ENCODE results near the gene CLEC10A.
"Not testable (repeated sequence)": the region's sequence is repeated elsewhere in the genome, so short reads cannot be mapped to it uniquely, and the experiment has no call there.

CLEC10A gene

DNA sequence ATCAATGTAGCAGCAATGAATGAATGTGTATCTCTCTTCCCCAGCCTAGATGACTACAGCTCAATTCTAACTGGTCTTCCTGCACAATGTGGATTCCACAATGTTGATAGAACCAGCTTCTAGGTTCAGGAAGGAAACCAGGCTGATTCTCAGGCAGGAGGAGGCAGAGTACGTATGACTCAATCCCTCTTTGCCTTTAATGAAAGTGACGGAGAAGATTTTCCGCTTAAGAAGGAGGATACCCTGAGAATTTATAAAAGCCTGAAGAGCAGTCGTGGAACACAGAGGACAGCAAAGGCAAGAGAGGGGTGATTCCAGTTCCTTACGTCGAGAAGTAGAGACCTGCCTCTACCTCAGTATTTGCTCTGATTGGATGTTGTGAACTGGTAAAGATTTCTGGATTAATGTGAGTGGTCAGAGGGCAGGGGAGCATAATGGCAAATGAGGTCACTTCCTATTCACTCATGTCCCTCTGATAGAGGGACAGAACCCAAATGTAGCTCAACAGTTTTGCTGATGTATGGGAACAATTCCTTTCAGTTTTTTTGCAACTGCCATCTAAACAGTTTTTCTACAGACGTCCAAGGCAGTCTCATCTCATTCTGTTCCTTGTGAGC is 21.1 kb downstream of the CLEC10A start:
- Histone ChIP-seq H3K4me3 (ENCODE audit: low read depth in 1 of 5, low read length in 5 of 5) (no peak overlapping the region), H3K36me3 (ENCODE audit: control insufficient read depth in 5 of 5, insufficient read depth in 5 of 5, low read length in 5 of 5) (no peaks in the 10 kb centered on the region), H3K27ac (ENCODE audit: low read depth, low read length) (no peak overlapping the region), H3K9me3 (ENCODE audit: control insufficient read depth in 5 of 5, low read length in 5 of 5) (no peaks in the 10 kb centered on the region), H3K4me1 (ENCODE audit: control insufficient read depth in 5 of 5, insufficient read depth in 5 of 5, low read length in 5 of 5) (peaks cover 0 to 7% (median 0%) of the 10 kb centered on the region in 5 donors), H3K9ac (ENCODE audit: low read length in 5 of 5) (no peak overlapping the region), H3K27me3 (ENCODE audit: control insufficient read depth in 5 of 5, insufficient read depth in 4 of 5, low read length in 5 of 5) (peaks cover 0 to 4% (median 0%) of the 10 kb centered on the region in 5 donors)

DNA sequence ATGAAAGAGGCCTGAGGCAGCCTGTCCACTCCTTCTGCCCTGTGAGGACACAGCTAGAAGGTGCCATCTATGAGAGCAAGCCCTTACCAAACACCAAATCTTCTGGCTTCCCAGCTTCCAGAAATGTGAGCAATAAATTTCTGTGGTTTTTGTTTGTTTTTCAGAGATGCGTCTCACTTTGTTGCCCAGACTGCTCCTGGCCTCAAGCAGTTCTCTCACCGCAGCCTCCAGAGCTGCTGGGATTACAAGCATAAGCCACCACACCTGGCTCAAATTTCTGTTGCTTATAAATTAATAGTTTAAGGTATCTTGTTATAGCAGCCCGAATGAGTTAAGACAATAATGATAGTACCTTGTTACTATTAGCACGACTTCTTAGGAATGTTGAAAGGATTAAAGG is 23.7 kb downstream of the CLEC10A start:
- no peak overlapping the region for H3K27ac ChIP-seq (ENCODE audit: low read depth, low read length)
- peaks cover 0 to 9% (median 3%) of the 10 kb centered on the region in 5 donors for H3K4me1 ChIP-seq (ENCODE audit: control insufficient read depth in 5 of 5, insufficient read depth in 5 of 5, low read length in 5 of 5)
- no peaks in the 10 kb centered on the region for H3K9me3 ChIP-seq (ENCODE audit: control insufficient read depth in 5 of 5, low read length in 5 of 5)
- peaks cover 0 to 4% (median 0%) of the 10 kb centered on the region in 5 donors for H3K27me3 ChIP-seq (ENCODE audit: control insufficient read depth in 5 of 5, insufficient read depth in 4 of 5, low read length in 5 of 5)
- H3K36me3 ChIP-seq (ENCODE audit: control insufficient read depth in 5 of 5, insufficient read depth in 5 of 5, low read length in 5 of 5) = no peaks in the 10 kb centered on the region
- no peak overlapping the region for H3K9ac ChIP-seq (ENCODE audit: low read length in 5 of 5)
- no peak overlapping the region for H3K4me3 ChIP-seq (ENCODE audit: low read depth in 1 of 5, low read length in 5 of 5)

DNA sequence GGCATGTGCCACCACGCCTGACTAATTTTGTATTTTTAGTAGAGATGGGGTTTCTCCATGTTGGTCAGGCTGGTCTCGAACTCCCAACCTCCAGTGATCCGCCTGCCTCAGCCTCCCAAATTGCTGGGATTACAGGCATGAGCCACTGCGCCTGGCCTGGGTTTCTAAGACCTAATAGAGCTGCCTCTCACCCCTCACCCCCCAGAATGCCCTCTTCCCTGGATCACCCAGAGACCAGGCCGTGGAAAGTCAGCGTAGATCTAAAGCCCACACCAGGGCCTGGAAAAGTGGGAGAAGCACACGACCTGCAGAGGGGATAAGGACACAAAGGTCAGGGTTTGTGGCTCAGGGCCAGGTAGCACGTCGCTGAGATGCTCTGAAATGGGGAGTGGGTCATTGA is 29.5 kb downstream of the CLEC10A start:
- H3K9me3 ChIP-seq (ENCODE audit: control insufficient read depth in 5 of 5, low read length in 5 of 5); H3K36me3 ChIP-seq (ENCODE audit: control insufficient read depth in 5 of 5, insufficient read depth in 5 of 5, low read length in 5 of 5): not testable (repeated sequence)

DNA sequence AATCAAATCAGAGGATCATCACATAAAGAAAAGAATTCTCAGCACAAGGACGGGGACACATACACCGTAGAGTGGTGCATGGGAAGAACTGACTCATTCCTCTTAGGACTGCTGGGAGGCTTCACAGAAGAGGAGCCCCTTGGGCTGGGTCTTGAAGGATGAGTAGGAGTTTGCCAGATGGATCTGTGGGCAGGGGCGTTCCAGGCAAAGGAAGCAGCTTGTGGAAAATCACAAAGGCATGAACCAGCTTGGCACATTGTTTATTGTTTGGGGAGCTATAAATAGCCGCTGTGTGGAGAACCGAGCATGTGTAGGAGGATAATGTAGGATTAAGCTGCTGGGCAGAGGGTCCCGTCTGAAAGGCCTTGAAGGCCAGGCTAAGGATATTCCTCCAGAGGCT is 31.1 kb downstream of the CLEC10A start:
- peaks cover 4 to 22% (median 16%) of the 10 kb centered on the region in 5 donors for H3K27me3 ChIP-seq (ENCODE audit: control insufficient read depth in 5 of 5, insufficient read depth in 4 of 5, low read length in 5 of 5)
- no peak overlapping the region for H3K9ac ChIP-seq (ENCODE audit: low read length in 5 of 5)
- no peaks in the 10 kb centered on the region for H3K36me3 ChIP-seq (ENCODE audit: control insufficient read depth in 5 of 5, insufficient read depth in 5 of 5, low read length in 5 of 5)
- no peaks in the 10 kb centered on the region for H3K9me3 ChIP-seq (ENCODE audit: control insufficient read depth in 5 of 5, low read length in 5 of 5)
- no peak overlapping the region for H3K4me3 ChIP-seq (ENCODE audit: low read depth in 1 of 5, low read length in 5 of 5)
- peaks cover 0 to 20% (median 9%) of the 10 kb centered on the region in 5 donors for H3K4me1 ChIP-seq (ENCODE audit: control insufficient read depth in 5 of 5, insufficient read depth in 5 of 5, low read length in 5 of 5)
- no peak overlapping the region for H3K27ac ChIP-seq (ENCODE audit: low read depth, low read length)

More for the DNA sequence above, 29.5 kb downstream of the CLEC10A start:
- not testable (repeated sequence) for H3K4me3 ChIP-seq (ENCODE audit: low read depth in 1 of 5, low read length in 5 of 5); H3K9ac ChIP-seq (ENCODE audit: low read length in 5 of 5); H3K27ac ChIP-seq (ENCODE audit: low read depth, low read length)
- Histone ChIP-seq H3K27me3 (ENCODE audit: control insufficient read depth in 5 of 5, insufficient read depth in 4 of 5, low read length in 5 of 5) (peaks cover 4 to 20% (median 14%) of the 10 kb centered on the region in 5 donors), H3K4me1 (ENCODE audit: control insufficient read depth in 5 of 5, insufficient read depth in 5 of 5, low read length in 5 of 5) (peaks cover 0 to 18% (median 6%) of the 10 kb centered on the region in 5 donors)

DNA sequence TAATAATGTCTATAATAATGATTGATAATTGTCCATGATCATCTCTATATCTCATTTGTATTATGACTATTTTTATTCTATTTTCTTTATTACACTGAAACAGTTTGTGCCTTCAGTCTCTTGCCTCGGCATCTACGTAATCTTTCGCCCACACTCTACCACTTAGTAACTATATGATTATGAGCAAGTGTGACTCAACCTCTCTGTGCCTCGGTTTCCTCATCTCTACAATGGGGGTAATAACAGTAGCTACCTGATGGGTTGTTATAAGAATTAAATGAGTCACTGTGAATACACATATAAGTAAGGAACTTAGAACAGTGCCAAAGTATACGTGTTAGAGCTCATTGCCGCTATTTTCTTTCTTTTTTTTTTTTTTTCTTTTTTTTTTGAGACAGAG is 32.5 kb downstream of the CLEC10A start:
- no peak overlapping the region for H3K4me3 ChIP-seq (ENCODE audit: low read depth in 1 of 5, low read length in 5 of 5)
- H3K9ac ChIP-seq (ENCODE audit: low read length in 5 of 5) = no peak overlapping the region
- peaks cover 12 to 36% (median 30%) of the 10 kb centered on the region in 5 donors for H3K27me3 ChIP-seq (ENCODE audit: control insufficient read depth in 5 of 5, insufficient read depth in 4 of 5, low read length in 5 of 5)
- H3K36me3 ChIP-seq (ENCODE audit: control insufficient read depth in 5 of 5, insufficient read depth in 5 of 5, low read length in 5 of 5) = no peaks in the 10 kb centered on the region
- H3K9me3 ChIP-seq (ENCODE audit: control insufficient read depth in 5 of 5, low read length in 5 of 5) = no peaks in the 10 kb centered on the region
- H3K27ac ChIP-seq (ENCODE audit: low read depth, low read length) = no peak overlapping the region
- peaks cover 0 to 34% (median 23%) of the 10 kb centered on the region in 5 donors for H3K4me1 ChIP-seq (ENCODE audit: control insufficient read depth in 5 of 5, insufficient read depth in 5 of 5, low read length in 5 of 5)

DNA sequence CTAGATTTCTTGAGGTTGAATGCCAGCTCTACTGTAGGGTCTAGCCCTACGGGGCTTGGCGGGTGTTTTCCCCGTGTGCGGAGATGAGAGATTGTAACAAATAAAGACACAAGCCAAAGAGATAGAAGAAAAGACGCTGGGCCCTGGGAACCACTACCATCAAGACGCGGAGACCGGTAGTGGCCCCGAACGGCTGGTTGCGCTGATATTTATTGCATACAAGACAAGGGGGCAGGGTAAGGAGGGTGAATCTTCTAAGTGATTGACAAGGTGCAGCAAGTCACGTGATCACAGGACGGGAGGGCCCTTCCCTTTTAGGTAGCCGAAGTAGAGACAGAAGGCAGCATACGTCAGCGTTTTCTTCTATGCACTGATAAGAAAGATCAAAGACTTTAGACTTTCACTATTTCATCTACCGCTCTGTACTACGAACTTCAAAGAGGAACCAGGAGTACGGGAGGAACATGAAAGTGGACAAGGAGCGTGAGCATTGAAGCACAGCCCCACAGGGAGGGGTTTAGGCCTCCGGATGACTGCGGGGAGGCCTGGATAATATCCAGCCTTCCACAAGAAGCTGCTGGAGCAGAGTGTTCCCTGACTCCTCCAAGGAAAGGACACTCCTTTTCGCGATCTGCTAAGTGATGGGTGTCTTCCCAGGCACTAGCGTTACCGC is 33.2 kb downstream of the CLEC10A start:
- H3K4me3 ChIP-seq (ENCODE audit: low read depth in 1 of 5, low read length in 5 of 5) = peak overlapping the region in 2 of 5 donors; percentile 22 to 29

DNA sequence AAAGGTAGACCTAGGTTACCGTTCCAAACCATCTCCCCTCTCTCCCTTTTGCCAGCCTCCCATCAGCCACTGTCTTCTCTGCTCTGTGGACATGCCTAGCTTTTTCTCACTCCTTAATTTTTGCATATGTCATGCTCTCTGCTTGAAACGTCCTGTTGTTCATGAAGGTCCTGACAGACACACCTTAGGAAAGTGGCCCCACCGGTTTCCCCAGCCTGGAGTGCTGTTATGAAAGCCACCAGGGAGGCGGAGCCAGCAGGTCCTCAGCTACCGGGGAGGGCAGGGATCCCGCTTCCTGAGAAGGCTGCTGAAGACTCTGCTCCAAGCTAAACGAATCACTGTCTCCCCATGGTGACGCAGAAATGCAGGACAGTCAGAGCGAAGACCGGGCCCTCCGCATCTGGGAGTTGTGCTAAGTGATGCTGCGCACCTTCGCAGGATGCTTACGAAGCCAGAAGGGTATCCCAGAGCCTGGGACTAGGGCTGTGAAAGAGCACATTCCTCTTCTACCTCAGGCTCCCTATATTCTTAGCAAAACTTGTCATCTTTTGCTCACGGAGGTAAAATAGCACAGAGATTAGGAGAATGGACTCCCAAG is 33.8 kb downstream of the CLEC10A start:
- Histone ChIP-seq H3K27me3 (ENCODE audit: control insufficient read depth in 5 of 5, insufficient read depth in 4 of 5, low read length in 5 of 5) (peaks cover 23 to 44% (median 36%) of the 10 kb centered on the region in 5 donors), H3K4me1 (ENCODE audit: control insufficient read depth in 5 of 5, insufficient read depth in 5 of 5, low read length in 5 of 5) (peaks cover 0 to 36% (median 28%) of the 10 kb centered on the region in 5 donors), H3K9me3 (ENCODE audit: control insufficient read depth in 5 of 5, low read length in 5 of 5) (no peaks in the 10 kb centered on the region), H3K36me3 (ENCODE audit: control insufficient read depth in 5 of 5, insufficient read depth in 5 of 5, low read length in 5 of 5) (no peaks in the 10 kb centered on the region), H3K27ac (ENCODE audit: low read depth, low read length) (no peak overlapping the region), H3K4me3 (ENCODE audit: low read depth in 1 of 5, low read length in 5 of 5) (no peak overlapping the region), H3K9ac (ENCODE audit: low read length in 5 of 5) (no peak overlapping the region)

More for the DNA sequence above, 33.2 kb downstream of the CLEC10A start:
- H3K27ac ChIP-seq (ENCODE audit: low read depth, low read length); H3K9ac ChIP-seq (ENCODE audit: low read length in 5 of 5); H3K9me3 ChIP-seq (ENCODE audit: control insufficient read depth in 5 of 5, low read length in 5 of 5); H3K36me3 ChIP-seq (ENCODE audit: control insufficient read depth in 5 of 5, insufficient read depth in 5 of 5, low read length in 5 of 5): not testable (repeated sequence)
- Histone ChIP-seq H3K27me3 (ENCODE audit: control insufficient read depth in 5 of 5, insufficient read depth in 4 of 5, low read length in 5 of 5) (peaks cover 18 to 41% (median 35%) of the 10 kb centered on the region in 5 donors), H3K4me1 (ENCODE audit: control insufficient read depth in 5 of 5, insufficient read depth in 5 of 5, low read length in 5 of 5) (peaks cover 0 to 36% (median 28%) of the 10 kb centered on the region in 5 donors)

DNA sequence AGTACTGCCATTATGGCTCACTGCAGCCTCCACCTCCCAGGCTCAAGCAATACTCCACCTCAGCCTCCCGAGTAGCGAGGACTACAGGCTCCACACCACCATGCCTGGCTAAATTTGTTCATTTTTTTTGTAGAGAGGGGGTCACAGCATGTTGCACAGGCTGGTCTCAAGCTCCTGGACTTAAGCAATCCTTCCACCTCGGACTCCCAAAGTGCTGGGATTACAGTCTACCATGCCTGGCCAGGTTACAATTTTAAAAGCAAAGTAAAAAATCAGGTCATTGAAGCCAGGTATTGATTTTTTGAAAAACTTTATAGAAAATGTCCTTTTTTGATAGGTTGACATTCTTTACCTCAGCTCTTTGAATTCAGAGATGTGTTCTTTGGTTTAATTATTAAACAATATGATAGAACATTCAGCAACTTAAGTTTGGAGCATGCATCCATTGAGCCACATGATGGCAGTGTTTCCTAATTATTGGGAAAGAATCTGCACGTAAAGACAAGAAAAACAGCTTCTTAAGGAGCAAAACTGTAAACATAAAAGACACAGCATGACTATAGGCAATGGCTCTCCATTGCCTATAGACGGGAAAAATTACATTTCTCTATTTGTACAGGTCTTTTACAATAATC is 34.4 kb downstream of the CLEC10A start:
- Histone ChIP-seq H3K27ac (ENCODE audit: low read depth, low read length) (no peak overlapping the region), H3K4me1 (ENCODE audit: control insufficient read depth in 5 of 5, insufficient read depth in 5 of 5, low read length in 5 of 5) (peaks cover 0 to 36% (median 28%) of the 10 kb centered on the region in 5 donors), H3K4me3 (ENCODE audit: low read depth in 1 of 5, low read length in 5 of 5) (no peak overlapping the region), H3K36me3 (ENCODE audit: control insufficient read depth in 5 of 5, insufficient read depth in 5 of 5, low read length in 5 of 5) (no peaks in the 10 kb centered on the region), H3K9me3 (ENCODE audit: control insufficient read depth in 5 of 5, low read length in 5 of 5) (no peaks in the 10 kb centered on the region), H3K27me3 (ENCODE audit: control insufficient read depth in 5 of 5, insufficient read depth in 4 of 5, low read length in 5 of 5) (peaks cover 23 to 41% (median 36%) of the 10 kb centered on the region in 5 donors), H3K9ac (ENCODE audit: low read length in 5 of 5) (no peak overlapping the region)

DNA sequence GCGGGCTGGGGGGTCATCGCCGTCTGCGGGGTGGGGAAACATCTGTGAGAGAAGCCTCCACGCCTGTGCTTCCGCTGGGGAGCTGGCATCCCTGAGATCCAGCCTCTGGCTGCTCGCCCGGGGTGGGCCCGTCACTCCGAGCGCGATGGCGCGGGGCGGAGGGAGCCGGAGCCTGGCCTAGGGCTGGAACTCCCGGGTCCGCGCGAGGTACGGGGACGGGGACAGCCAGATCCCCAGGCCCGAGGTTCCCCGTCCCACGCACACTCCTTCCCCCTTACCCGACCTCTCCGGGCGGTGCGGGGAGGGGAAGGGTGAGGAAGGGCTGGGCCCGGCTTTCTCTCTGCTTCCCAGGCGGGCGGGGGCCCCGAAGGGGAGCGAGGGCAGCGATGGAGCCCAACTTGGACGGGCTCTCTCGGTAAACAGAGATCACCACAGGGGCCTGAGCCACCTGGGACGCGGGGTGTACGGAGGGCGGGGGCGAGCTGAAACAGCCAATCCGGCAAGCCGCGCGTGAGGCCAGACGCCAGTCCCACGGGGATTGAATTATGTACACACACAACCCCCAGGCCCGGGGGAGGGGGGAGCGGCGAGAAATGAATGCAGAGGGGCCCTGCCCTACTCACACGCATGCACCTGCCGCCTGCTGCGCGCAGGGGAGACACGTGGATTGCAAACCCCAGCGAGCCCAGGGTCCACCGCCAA is 36.4 kb downstream of the CLEC10A start, which contains the start of gene SLC16A11:
Gene SLC16A11, minus strand, starts transcription at position 596 of the 702 bp plus-strand sequence. Its CDS starts 579 bp downstream, at position 17.
- H3K27ac ChIP-seq (ENCODE audit: low read depth, low read length) = no peak within 1 kb of the TSS
- peaks cover 14 to 34% (median 31%) of the 10 kb centered on the region in 5 donors for H3K27me3 ChIP-seq (ENCODE audit: control insufficient read depth in 5 of 5, insufficient read depth in 4 of 5, low read length in 5 of 5)
- peaks cover 0 to 36% (median 28%) of the 10 kb centered on the region in 5 donors for H3K4me1 ChIP-seq (ENCODE audit: control insufficient read depth in 5 of 5, insufficient read depth in 5 of 5, low read length in 5 of 5)
- H3K9me3 ChIP-seq (ENCODE audit: control insufficient read depth in 5 of 5, low read length in 5 of 5) = no peaks in the 10 kb centered on the region
- H3K4me3 ChIP-seq (ENCODE audit: low read depth in 1 of 5, low read length in 5 of 5) = peak within 1 kb of the TSS in 4 of 5 donors; percentile 50 to 62 (median 54)
- H3K9ac ChIP-seq (ENCODE audit: low read length in 5 of 5) = peak within 1 kb of the TSS in 3 of 5 donors; percentile 39 to 66 (median 65)
- H3K36me3 ChIP-seq (ENCODE audit: control insufficient read depth in 5 of 5, insufficient read depth in 5 of 5, low read length in 5 of 5) = no peaks in the 10 kb centered on the region
